K562 (cell line): ENCODE data around the gene KLRC3. TPM values are rescaled to one million over a fixed set of nuclear protein-coding genes. Genes with fewer than 3 reads are reported as not detected.

Experiments
- BCL6 ChIP-seq: fragments of 250-450 bp; sonication (Bioruptor Pico); IDR thresholded peaks from 2 replicates; pipeline ENCODE4 v1.4.0; 2020
- CBFA2T2 ChIP-seq: fragments of 450-650 bp; conservative IDR thresholded peaks from 2 replicates; pipeline ENCODE4 v1.6.1; 2017; ENCODE audit warnings: mild to moderate bottlenecking
- ETV1 ChIP-seq: fragments of 450-650 bp; conservative IDR thresholded peaks from 2 replicates; pipeline ENCODE4 v1.6.1; 2016; ENCODE audit warnings: missing genetic modification characterization, control low read depth, low read depth, missing compliant biosample characterization
- HLTF ChIP-seq: fragments of 450-650 bp; IDR thresholded peaks from 2 replicates; pipeline ENCODE4 v1.6.1; 2016
- PHTF2 ChIP-seq: fragments of 250-450 bp; sonication (Bioruptor Pico); IDR thresholded peaks from 2 replicates; pipeline ENCODE4 v1.5.0; 2021; ENCODE audit warnings: mild to moderate bottlenecking
- TAF9B ChIP-seq: fragments of 450-650 bp; IDR thresholded peaks from 2 replicates; pipeline ENCODE4 v1.6.1; 2018; ENCODE audit warnings: mild to moderate bottlenecking; ENCODE audit not compliant: partially characterized antibody
- ZKSCAN1 ChIP-seq: fragments of 150-350 bp; IDR thresholded peaks from 2 replicates; pipeline ENCODE4 v1.6.1; 2016; ENCODE audit warnings: low read depth, low read length
- ZNF133 ChIP-seq: fragments of 250-450 bp; sonication (Bioruptor Pico); IDR thresholded peaks from 2 replicates; pipeline ENCODE4 v1.4.0; 2020; ENCODE audit warnings: mild to moderate bottlenecking
- ZNF143 ChIP-seq: sonication (generic); formaldehyde crosslinking; IDR thresholded peaks from 2 replicates; pipeline ENCODE4 v1.9.0; 2022; ENCODE audit warnings: mild to moderate bottlenecking, missing genetic modification reagents
- ZNF316 ChIP-seq: fragments of 450-650 bp; IDR thresholded peaks from 2 replicates; pipeline ENCODE4 v1.6.1; 2016
- ZNF41 ChIP-seq: fragments of 250-450 bp; sonication (Bioruptor Pico); conservative IDR thresholded peaks from 2 replicates; pipeline ENCODE4 v1.4.0; 2020; ENCODE audit warnings: mild to moderate bottlenecking
- ZNF444 ChIP-seq: fragments of 250-450 bp; sonication (Bioruptor Pico); IDR thresholded peaks from 2 replicates; pipeline ENCODE4 v1.4.0; 2020; ENCODE audit warnings: mild to moderate bottlenecking, moderate library complexity
- ZNF644 ChIP-seq: fragments of 200-800 bp; sonication (Bioruptor generic); IDR thresholded peaks from 2 replicates; pipeline ENCODE4 v1.6.1; 2016; ENCODE audit warnings: low read depth, missing genetic modification characterization, missing compliant biosample characterization
- polyA plus RNA-seq, 8 experiments: library from polyadenylated mRNA; depleted of rRNA in 4 of 8; stranded (reverse) in 5 of 8; unstranded in 3 of 8; fragments of >200 nt; fragmentation: Nextera tagmentation in 2 of 8; fragmentation: Illumina TruSeq in 1 of 8; extraction: Ambion mirVana in 2 of 8; extraction: Trizol in 1 of 8; gene quantifications; 2 replicates each; pipeline versions ENCODE4 v1.2.1 to v1.2.3, GENCODE V29; 2011 to 2014; ENCODE audit warnings: inconsistent platforms in 1 of 8, missing spikeins in 1 of 8
- total RNA-seq, 7 experiments: library from RNA; depleted of rRNA in 6 of 7; stranded (reverse); fragments of >200 nt in 6 of 7; fragmentation: Illumina TruSeq in 2 of 7; extraction: Trizol in 2 of 7; gene quantifications; 2 replicates each; pipeline versions ENCODE4 v1.2.1 to v1.2.3, GENCODE V29; 2011 to 2021; ENCODE audit warnings: low replicate concordance in 1 of 7
- TF ChIP-seq, protein P1 (sequence below): IDR thresholded peaks from 2 replicates; pipeline ENCODE4 v1.6.1; 2016; ENCODE audit warnings: missing genetic modification characterization, missing compliant biosample characterization
- TF ChIP-seq, protein P2 (sequence below): sonication (generic); formaldehyde crosslinking; IDR thresholded peaks from 2 replicates; pipeline ENCODE4 v1.8.0; 2022; ENCODE audit warnings: mild to moderate bottlenecking, missing genetic modification reagents, borderline replicate concordance
- TF ChIP-seq, protein P3 (sequence below), 2 experiments: fragments of 450-650 bp in 1 of 2; sonication (generic) in 1 of 2; formaldehyde crosslinking; conservative IDR thresholded peaks; 2 replicates each; pipeline versions ENCODE4 v1.4.0 to v1.8.1; 2020 to 2022; ENCODE audit warnings: mild to moderate bottlenecking in 1 of 2, missing genetic modification reagents in 1 of 2
- TF ChIP-seq, protein P4 (sequence below): fragments of 450-650 bp; formaldehyde crosslinking; IDR thresholded peaks from 2 replicates; pipeline ENCODE4 v1.4.0; 2020; ENCODE audit warnings: mild to moderate bottlenecking, moderate library complexity
- TF ChIP-seq, protein P5 (sequence below): sonication (generic); formaldehyde crosslinking; IDR thresholded peaks from 2 replicates; pipeline ENCODE4 v1.8.0; 2022; ENCODE audit warnings: mild to moderate bottlenecking, missing genetic modification reagents
- TF ChIP-seq, protein P6 (sequence below): sonication (generic); formaldehyde crosslinking; IDR thresholded peaks from 2 replicates; pipeline ENCODE4 v1.8.1; 2023; ENCODE audit warnings: mild to moderate bottlenecking, missing genetic modification reagents

Gene KLRC3
- total and polyA plus RNA-seq, 9 of the 15 experiments (the other 6 are each of a cell fraction or from before 2014, with no cell fraction given) = 0.09 to 0.32 (median 0.18) TPM; not detected in 5

DNA sequence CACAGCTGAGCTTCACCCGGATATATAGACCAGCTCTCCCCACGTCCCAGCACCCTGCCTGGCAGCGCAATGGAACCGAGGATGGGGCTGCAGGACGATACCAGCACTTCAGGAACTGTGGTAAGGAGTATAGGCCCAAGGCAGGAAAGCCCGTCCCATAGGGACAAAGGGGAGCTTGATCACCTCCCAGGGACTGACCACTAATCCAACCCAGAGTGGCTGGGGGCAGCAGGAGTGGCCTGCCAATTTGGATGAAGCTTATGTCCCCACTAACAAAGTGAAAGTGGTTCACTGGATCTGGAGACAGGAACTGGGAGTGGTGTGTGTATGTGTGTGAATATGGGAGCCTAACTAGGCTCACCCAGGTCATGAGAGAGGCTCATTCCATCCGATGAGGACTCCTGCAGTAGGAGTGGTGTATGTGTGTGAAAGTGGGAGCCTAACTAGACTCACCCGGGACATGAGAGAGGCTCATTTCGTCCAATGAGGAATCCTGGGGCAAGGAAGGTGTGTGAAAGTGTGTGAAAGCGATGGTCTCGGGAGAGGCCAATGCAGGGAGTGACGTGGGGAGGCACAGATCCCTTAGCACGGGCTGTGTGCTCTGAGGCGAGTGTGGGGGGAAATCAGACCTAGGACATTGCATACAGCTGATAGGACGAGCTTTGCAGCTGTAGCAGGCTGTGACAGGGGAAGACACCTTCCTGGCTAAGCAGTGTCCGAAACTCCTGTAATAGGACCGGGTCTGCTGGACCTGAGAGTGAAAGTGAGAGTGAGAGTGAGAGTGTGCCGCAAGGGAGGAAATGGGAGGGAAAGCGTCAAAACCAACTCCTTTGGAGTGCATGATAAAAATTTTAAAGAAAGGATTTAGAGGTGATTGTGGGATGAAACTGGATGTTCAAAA, 56.2 kb downstream of the KLRC3 start (continued):
- TF ChIP-seq, protein P1, sequence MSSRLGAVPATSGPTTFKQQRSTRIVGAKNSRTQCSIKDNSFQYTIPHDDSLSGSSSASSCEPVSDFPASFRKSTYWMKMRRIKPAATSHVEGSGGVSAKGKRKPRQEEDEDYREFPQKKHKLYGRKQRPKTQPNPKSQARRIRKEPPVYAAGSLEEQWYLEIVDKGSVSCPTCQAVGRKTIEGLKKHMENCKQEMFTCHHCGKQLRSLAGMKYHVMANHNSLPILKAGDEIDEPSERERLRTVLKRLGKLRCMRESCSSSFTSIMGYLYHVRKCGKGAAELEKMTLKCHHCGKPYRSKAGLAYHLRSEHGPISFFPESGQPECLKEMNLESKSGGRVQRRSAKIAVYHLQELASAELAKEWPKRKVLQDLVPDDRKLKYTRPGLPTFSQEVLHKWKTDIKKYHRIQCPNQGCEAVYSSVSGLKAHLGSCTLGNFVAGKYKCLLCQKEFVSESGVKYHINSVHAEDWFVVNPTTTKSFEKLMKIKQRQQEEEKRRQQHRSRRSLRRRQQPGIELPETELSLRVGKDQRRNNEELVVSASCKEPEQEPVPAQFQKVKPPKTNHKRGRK (tag) = no peak
- no peak for TF ChIP-seq ZNF41
- TF ChIP-seq ZNF143 = no peak
- TF ChIP-seq ZNF644 (tag) = 0 out of 2 replicates have a peak, but pooled peaks have one; percentile 38
- TF ChIP-seq, protein P2, sequence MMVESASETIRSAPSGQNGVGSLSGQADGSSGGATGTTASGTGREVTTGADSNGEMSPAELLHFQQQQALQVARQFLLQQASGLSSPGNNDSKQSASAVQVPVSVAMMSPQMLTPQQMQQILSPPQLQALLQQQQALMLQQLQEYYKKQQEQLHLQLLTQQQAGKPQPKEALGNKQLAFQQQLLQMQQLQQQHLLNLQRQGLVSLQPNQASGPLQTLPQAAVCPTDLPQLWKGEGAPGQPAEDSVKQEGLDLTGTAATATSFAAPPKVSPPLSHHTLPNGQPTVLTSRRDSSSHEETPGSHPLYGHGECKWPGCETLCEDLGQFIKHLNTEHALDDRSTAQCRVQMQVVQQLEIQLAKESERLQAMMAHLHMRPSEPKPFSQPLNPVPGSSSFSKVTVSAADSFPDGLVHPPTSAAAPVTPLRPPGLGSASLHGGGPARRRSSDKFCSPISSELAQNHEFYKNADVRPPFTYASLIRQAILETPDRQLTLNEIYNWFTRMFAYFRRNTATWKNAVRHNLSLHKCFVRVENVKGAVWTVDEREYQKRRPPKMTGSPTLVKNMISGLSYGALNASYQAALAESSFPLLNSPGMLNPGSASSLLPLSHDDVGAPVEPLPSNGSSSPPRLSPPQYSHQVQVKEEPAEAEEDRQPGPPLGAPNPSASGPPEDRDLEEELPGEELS (CRISPR knock-in tag) = no peak
- TF ChIP-seq, protein P3, sequence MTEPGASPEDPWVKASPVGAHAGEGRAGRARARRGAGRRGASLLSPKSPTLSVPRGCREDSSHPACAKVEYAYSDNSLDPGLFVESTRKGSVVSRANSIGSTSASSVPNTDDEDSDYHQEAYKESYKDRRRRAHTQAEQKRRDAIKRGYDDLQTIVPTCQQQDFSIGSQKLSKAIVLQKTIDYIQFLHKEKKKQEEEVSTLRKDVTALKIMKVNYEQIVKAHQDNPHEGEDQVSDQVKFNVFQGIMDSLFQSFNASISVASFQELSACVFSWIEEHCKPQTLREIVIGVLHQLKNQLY (CRISPR knock-in tag; conservative IDR thresholded peaks at IDR 0.05) = no peak
- no peak for TF ChIP-seq ZKSCAN1
- TF ChIP-seq ETV1 (tag) = no peak
- peak; percentile 67 for TF ChIP-seq TAF9B
- TF ChIP-seq ZNF316 = no peak
- TF ChIP-seq, protein P4, sequence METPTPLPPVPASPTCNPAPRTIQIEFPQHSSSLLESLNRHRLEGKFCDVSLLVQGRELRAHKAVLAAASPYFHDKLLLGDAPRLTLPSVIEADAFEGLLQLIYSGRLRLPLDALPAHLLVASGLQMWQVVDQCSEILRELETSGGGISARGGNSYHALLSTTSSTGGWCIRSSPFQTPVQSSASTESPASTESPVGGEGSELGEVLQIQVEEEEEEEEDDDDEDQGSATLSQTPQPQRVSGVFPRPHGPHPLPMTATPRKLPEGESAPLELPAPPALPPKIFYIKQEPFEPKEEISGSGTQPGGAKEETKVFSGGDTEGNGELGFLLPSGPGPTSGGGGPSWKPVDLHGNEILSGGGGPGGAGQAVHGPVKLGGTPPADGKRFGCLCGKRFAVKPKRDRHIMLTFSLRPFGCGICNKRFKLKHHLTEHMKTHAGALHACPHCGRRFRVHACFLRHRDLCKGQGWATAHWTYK (CRISPR knock-in tag) = no peak
- no peak for TF ChIP-seq HLTF
- no peak for TF ChIP-seq PHTF2 (CRISPR knock-in tag)
- TF ChIP-seq ZNF444 (CRISPR knock-in tag) = no peak
- TF ChIP-seq, protein P5, sequence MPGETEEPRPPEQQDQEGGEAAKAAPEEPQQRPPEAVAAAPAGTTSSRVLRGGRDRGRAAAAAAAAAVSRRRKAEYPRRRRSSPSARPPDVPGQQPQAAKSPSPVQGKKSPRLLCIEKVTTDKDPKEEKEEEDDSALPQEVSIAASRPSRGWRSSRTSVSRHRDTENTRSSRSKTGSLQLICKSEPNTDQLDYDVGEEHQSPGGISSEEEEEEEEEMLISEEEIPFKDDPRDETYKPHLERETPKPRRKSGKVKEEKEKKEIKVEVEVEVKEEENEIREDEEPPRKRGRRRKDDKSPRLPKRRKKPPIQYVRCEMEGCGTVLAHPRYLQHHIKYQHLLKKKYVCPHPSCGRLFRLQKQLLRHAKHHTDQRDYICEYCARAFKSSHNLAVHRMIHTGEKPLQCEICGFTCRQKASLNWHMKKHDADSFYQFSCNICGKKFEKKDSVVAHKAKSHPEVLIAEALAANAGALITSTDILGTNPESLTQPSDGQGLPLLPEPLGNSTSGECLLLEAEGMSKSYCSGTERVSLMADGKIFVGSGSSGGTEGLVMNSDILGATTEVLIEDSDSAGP (CRISPR knock-in tag) = no peak
- TF ChIP-seq, protein P6, sequence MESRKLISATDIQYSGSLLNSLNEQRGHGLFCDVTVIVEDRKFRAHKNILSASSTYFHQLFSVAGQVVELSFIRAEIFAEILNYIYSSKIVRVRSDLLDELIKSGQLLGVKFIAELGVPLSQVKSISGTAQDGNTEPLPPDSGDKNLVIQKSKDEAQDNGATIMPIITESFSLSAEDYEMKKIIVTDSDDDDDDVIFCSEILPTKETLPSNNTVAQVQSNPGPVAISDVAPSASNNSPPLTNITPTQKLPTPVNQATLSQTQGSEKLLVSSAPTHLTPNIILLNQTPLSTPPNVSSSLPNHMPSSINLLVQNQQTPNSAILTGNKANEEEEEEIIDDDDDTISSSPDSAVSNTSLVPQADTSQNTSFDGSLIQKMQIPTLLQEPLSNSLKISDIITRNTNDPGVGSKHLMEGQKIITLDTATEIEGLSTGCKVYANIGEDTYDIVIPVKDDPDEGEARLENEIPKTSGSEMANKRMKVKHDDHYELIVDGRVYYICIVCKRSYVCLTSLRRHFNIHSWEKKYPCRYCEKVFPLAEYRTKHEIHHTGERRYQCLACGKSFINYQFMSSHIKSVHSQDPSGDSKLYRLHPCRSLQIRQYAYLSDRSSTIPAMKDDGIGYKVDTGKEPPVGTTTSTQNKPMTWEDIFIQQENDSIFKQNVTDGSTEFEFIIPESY (CRISPR knock-in tag) = no peak
- no peak for TF ChIP-seq ZNF133 (CRISPR knock-in tag)
- TF ChIP-seq CBFA2T2 = no peak
- TF ChIP-seq BCL6 = no peak
